ENCODE results near the gene GANAB. TPM values are rescaled to one million over a fixed set of nuclear protein-coding genes. Genes with fewer than 3 reads are reported as not detected.

GANAB gene
- total and polyA plus RNA-seq, 2 of the 13 experiments (the other 11 are each of a cell fraction or from before 2014, with no cell fraction given): 99.5 to 234 TPM

GRCh38 chr11:62645671-62645945, 805 bp downstream of the GANAB start (continued):
- TF ChIP-seq REST (IDR thresholded peaks at IDR 0.05; ENCODE audit: borderline replicate concordance in 1 of 2, low read depth in 1 of 2, low read length in 2 of 2) (no peak), ZNF331 (CRISPR knock-in tag; IDR thresholded peaks at IDR 0.05) (no peak), ZNF367 (CRISPR knock-in tag; IDR thresholded peaks at IDR 0.05; ENCODE audit: borderline replicate concordance) (no peak), GMEB1 (CRISPR knock-in tag; IDR thresholded peaks at IDR 0.05; ENCODE audit: borderline replicate concordance) (no peak; the same call in 1 of the 2 replicates), IKZF4 (CRISPR knock-in tag; IDR thresholded peaks at IDR 0.05; ENCODE audit: borderline replicate concordance, low read depth, not compliant biosample characterization) (no peak), DPF2 (CRISPR knock-in tag; IDR thresholded peaks at IDR 0.05; ENCODE audit: borderline replicate concordance, low read depth) (no peak), ZNF772 (CRISPR knock-in tag; IDR thresholded peaks at IDR 0.05) (peak; percentile 10; the same call in 1 of the 2 replicates), ZNF501 (CRISPR knock-in tag; IDR thresholded peaks at IDR 0.05) (0 out of 2 replicates have a peak, but pooled peaks have one; percentile 4), ZNF101 (CRISPR knock-in tag; IDR thresholded peaks at IDR 0.05; ENCODE audit: borderline replicate concordance, low read depth) (no peak), TFAP4 (IDR thresholded peaks at IDR 0.05; ENCODE audit: borderline replicate concordance, low read depth) (no peak)
